Mesenchymal stem cell (in vitro differentiated cells and primary cell): ENCODE data around the gene TNPO1.
"Not testable (repeated sequence)": the region's sequence is repeated elsewhere in the genome, so short reads cannot be mapped to it uniquely, and the experiment has no call there.

ENCODE experiments used
- DNase-seq: peaks from one replicate; pipeline ENCODE4 v3.0.0-alpha.2; 2013
- H2AFZ ChIP-seq: one replicate; pipeline ENCODE4 v1.6.1; 2013; ENCODE audit warnings: low read depth, mild to moderate bottlenecking, control low read depth, inconsistent platforms, low read length, moderate library complexity
- H2AK5ac ChIP-seq: 2 replicates; pipeline ENCODE4 v1.6.1; 2013; ENCODE audit warnings: low read length, moderate library complexity, mild to moderate bottlenecking, inconsistent platforms; ENCODE audit not compliant: severe bottlenecking
- H2BK120ac ChIP-seq: one replicate; pipeline ENCODE4 v1.6.1; 2013; ENCODE audit warnings: low read depth, mild to moderate bottlenecking, inconsistent platforms, low read length, moderate library complexity
- H2BK12ac ChIP-seq, 2 experiments: one replicate each; pipeline ENCODE4 v1.6.1; 2013; ENCODE audit warnings: inconsistent platforms in 2 of 2, low read length in 2 of 2, mild to moderate bottlenecking in 2 of 2, moderate library complexity in 2 of 2, control low read depth in 1 of 2
- H2BK15ac ChIP-seq: one replicate; pipeline ENCODE4 v1.6.1; 2013; ENCODE audit warnings: mild to moderate bottlenecking, low read depth, inconsistent platforms; ENCODE audit not compliant: poor library complexity, severe bottlenecking
- H2BK5ac ChIP-seq: 2 replicates; pipeline ENCODE4 v1.6.1; 2013; ENCODE audit warnings: low read depth, mild to moderate bottlenecking, low read length, control low read depth, inconsistent platforms; ENCODE audit not compliant: poor library complexity, severe bottlenecking
- H3K14ac ChIP-seq, 2 experiments: one replicate each; pipeline ENCODE4 v1.6.1; 2013; ENCODE audit warnings: inconsistent platforms in 2 of 2, low read length in 2 of 2, control low read depth in 1 of 2, mild to moderate bottlenecking in 1 of 2, moderate library complexity in 1 of 2
- H3K18ac ChIP-seq, 2 experiments: one replicate each; pipeline ENCODE4 v1.6.1; 2013; ENCODE audit warnings: inconsistent platforms in 2 of 2, low read length in 2 of 2, control low read depth in 1 of 2, low read depth in 1 of 2, mild to moderate bottlenecking in 1 of 2
- H3K23ac ChIP-seq, 2 experiments: one replicate each; pipeline ENCODE4 v1.6.1; 2013; ENCODE audit warnings: inconsistent platforms in 2 of 2, low read length in 2 of 2, mild to moderate bottlenecking in 2 of 2, moderate library complexity in 2 of 2, control low read depth in 1 of 2
- H3K27ac ChIP-seq: 2 replicates; pipeline ENCODE4 v1.5.1; 2013; ENCODE audit warnings: mild to moderate bottlenecking, moderate library complexity, low read length, control low read depth, inconsistent platforms; ENCODE audit not compliant: poor library complexity, severe bottlenecking
- H3K27me3 ChIP-seq, 2 experiments: 2 replicates each; pipeline versions ENCODE4 v1.6.1 to v1.7.0; 2013; ENCODE audit warnings: low read length in 2 of 2, mild to moderate bottlenecking in 2 of 2, moderate library complexity in 2 of 2, control low read depth in 1 of 2, inconsistent platforms in 1 of 2; ENCODE audit not compliant: control insufficient read depth in 1 of 2, insufficient read depth in 1 of 2
- H3K36me3 ChIP-seq, 2 experiments: 2 replicates each; pipeline versions ENCODE4 v1.6.1 to v1.7.0; 2013; ENCODE audit warnings: low read length in 2 of 2, control low read depth in 1 of 2, inconsistent platforms in 1 of 2, low read depth in 1 of 2, mild to moderate bottlenecking in 1 of 2; ENCODE audit not compliant: insufficient read depth in 2 of 2, control insufficient read depth in 1 of 2
- H3K4ac ChIP-seq, 2 experiments: one replicate each; pipeline ENCODE4 v1.6.1; 2013; ENCODE audit warnings: inconsistent platforms in 2 of 2, low read length in 2 of 2, mild to moderate bottlenecking in 2 of 2, moderate library complexity in 2 of 2, control low read depth in 1 of 2, low read depth in 1 of 2
- H3K4me1 ChIP-seq: 2 replicates; pipeline ENCODE4 v1.6.1; 2013; ENCODE audit warnings: low read depth, low read length, control low read depth; ENCODE audit not compliant: control insufficient read depth, insufficient read depth
- H3K4me2 ChIP-seq: 2 replicates; pipeline ENCODE4 v1.6.1; 2013; ENCODE audit warnings: low read length, mild to moderate bottlenecking, inconsistent platforms; ENCODE audit not compliant: poor library complexity, severe bottlenecking
- H3K4me3 ChIP-seq, 2 experiments: 2 replicates each; pipeline versions ENCODE4 v1.5.1 to v1.7.0; 2013; ENCODE audit warnings: low read length in 2 of 2, mild to moderate bottlenecking in 2 of 2, control low read depth in 1 of 2, low read depth in 1 of 2; ENCODE audit not compliant: insufficient read depth in 1 of 2
- H3K79me1 ChIP-seq: replicated peaks from 2 replicates; pipeline ENCODE4 v1.6.1; 2013; ENCODE audit warnings: mild to moderate bottlenecking, control low read depth, low read length, inconsistent platforms; ENCODE audit not compliant: poor library complexity, severe bottlenecking
- H3K9ac ChIP-seq: 2 replicates; pipeline ENCODE4 v1.7.0; 2013; ENCODE audit warnings: mild to moderate bottlenecking, low read length, moderate library complexity
- H3K9me3 ChIP-seq: 2 replicates; pipeline ENCODE4 v1.7.0; 2013; ENCODE audit warnings: mild to moderate bottlenecking, low read length; ENCODE audit not compliant: control insufficient read depth
- H4K8ac ChIP-seq: one replicate; pipeline ENCODE4 v1.6.1; 2013; ENCODE audit warnings: inconsistent platforms, mild to moderate bottlenecking, low read length, moderate library complexity
- H4K91ac ChIP-seq: one replicate; pipeline ENCODE4 v1.6.1; 2013; ENCODE audit warnings: mild to moderate bottlenecking, low read length, inconsistent platforms
- WGBS: methylation state at CpG from one replicate; pipeline ENCODE4 v1.1.7; 2013; ENCODE audit warnings: mixed read lengths; 5-methylcytosine and 5-hydroxymethylcytosine counted together

Gene TNPO1

DNA sequence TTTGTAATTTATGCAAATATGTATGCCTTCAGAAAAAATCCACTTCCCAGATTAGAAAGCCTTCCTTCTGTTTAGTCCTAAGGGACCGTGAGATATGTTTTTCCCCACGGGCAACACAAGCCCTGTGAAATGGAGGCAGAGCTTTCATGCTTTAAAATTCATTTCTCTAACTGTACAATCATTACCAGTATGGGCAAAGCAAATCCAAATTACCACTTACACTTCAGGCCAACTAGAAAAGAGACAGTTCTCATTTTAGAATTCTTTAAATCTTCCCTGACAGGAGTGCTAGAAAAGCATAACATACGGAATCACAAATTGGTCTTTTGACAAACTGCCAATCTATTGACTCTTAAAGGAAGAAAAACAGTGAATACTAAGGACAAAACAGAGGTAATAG, 20.5 kb upstream of the TNPO1 start:
- H3K27ac ChIP-seq = no peak overlapping the region
- no peaks in the 10 kb centered on the region for H3K9me3 ChIP-seq
- no peaks in the 10 kb centered on the region for H3K36me3 ChIP-seq
- no peak overlapping the region for H2BK5ac ChIP-seq
- no peak overlapping the region for H2BK120ac ChIP-seq
- no peak overlapping the region for H2BK12ac ChIP-seq
- H3K4me2 ChIP-seq = no peak overlapping the region
- no peak overlapping the region for H3K4ac ChIP-seq
- no peak overlapping the region for H3K23ac ChIP-seq
- no peaks in the 10 kb centered on the region for H3K4me1 ChIP-seq
- no peak overlapping the region for H3K18ac ChIP-seq
- H3K79me1 ChIP-seq = no peaks in the 10 kb centered on the region
- H3K9ac ChIP-seq = no peak overlapping the region
- DNase-seq = no peak
- H2AK5ac ChIP-seq = no peak overlapping the region
- H3K27me3 ChIP-seq = no peaks in the 10 kb centered on the region
- H4K8ac ChIP-seq = no peak overlapping the region
- H2AFZ ChIP-seq = no peak overlapping the region
- H3K4me3 ChIP-seq = no peak overlapping the region
- H3K14ac ChIP-seq = no peak overlapping the region
- H4K91ac ChIP-seq = no peak overlapping the region
- WGBS = 89% methylated on average over 2 of the region's 3 CpGs
- no peak overlapping the region for H2BK15ac ChIP-seq

DNA sequence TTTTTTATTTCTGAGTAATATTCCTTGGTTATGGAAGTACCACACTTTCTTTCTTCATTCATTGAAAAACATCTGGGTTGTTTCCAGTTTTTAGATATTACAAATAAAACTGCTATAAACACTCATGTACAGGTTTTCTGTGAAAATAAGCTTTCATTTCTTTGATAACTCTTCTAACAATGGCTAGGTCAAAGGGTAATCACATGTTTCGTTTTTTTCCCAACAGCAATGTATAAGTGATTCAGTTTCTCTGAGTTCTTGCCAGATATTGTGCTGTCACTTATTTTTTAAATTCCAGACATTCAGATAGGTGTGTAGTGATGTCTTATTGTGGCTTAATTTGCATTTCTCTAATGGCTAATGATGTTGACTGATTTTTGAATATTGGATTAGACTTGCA, 16.7 kb upstream of the TNPO1 start:
- no peak overlapping the region for H2AFZ ChIP-seq
- H4K91ac ChIP-seq = no peak overlapping the region
- no peak overlapping the region for H3K14ac ChIP-seq
- H2BK120ac ChIP-seq = no peak overlapping the region
- H3K27me3 ChIP-seq = no peaks in the 10 kb centered on the region
- no peak overlapping the region for H3K4me2 ChIP-seq
- no peak overlapping the region for H3K4me3 ChIP-seq
- no peak overlapping the region for H3K23ac ChIP-seq
- no peak overlapping the region for H3K4ac ChIP-seq
- 80% methylated on average over 1 of the region's 1 CpG for WGBS
- no peak overlapping the region for H2BK12ac ChIP-seq
- no peak overlapping the region for H4K8ac ChIP-seq
- H3K36me3 ChIP-seq = no peaks in the 10 kb centered on the region
- H2BK5ac ChIP-seq = no peak overlapping the region
- no peak overlapping the region for H3K9ac ChIP-seq
- no peaks in the 10 kb centered on the region for H3K79me1 ChIP-seq
- no peak overlapping the region for H2BK15ac ChIP-seq
- no peak overlapping the region for H2AK5ac ChIP-seq
- no peaks in the 10 kb centered on the region for H3K4me1 ChIP-seq
- no peak for DNase-seq
- H3K27ac ChIP-seq = no peak overlapping the region
- no peak overlapping the region for H3K18ac ChIP-seq
- peaks cover 1% of the 10 kb centered on the region for H3K9me3 ChIP-seq

DNA sequence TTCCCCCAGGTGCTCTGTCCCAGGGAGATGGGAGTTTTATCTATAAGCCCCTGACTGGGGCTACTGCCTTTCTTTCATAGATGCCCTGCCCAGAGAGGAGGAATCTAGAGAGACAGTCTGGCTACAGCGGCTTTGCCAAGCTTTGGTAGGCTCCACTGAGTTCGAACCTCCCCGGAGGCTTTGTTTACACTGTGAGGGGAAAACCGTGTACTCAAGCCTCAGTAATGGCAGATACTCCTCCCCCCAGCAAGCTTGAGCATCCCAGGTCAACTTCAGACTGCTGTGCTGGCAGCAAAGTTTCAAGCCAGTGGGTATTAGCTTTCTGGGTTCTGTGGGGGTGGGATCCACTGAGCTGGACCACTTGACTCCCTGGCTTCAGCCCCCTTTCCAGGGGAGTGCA, 7.8 kb upstream of the TNPO1 start:
- H3K9ac ChIP-seq, H3K79me1 ChIP-seq, H2AFZ ChIP-seq, DNase-seq, H3K4me3 ChIP-seq, H2BK15ac ChIP-seq, H2BK120ac ChIP-seq, H2BK5ac ChIP-seq, H4K8ac ChIP-seq, H4K91ac ChIP-seq, H3K18ac ChIP-seq, H3K27ac ChIP-seq, H3K14ac ChIP-seq, H3K27me3 ChIP-seq, H3K4ac ChIP-seq, H2BK12ac ChIP-seq, H3K36me3 ChIP-seq, H3K4me2 ChIP-seq, H3K4me1 ChIP-seq, H2AK5ac ChIP-seq, H3K23ac ChIP-seq: not testable (repeated sequence)
- H3K9me3 ChIP-seq = peaks cover 11% of the 10 kb centered on the region
- WGBS = 75% methylated on average over 3 of the region's 4 CpGs

GRCh38 chr5:72811849-72812248, 4.6 kb upstream of the TNPO1 start:
- H3K4me1 ChIP-seq = no peaks in the 10 kb centered on the region
- H2AFZ ChIP-seq = no peak overlapping the region

More at GRCh38 chr5:72811849-72812248, 4.6 kb upstream of the TNPO1 start:
- Histone ChIP-seq H3K14ac (no peak overlapping the region), H2BK120ac (no peak overlapping the region), H3K4ac (no peak overlapping the region), H4K91ac (no peak overlapping the region), H3K27ac (no peak overlapping the region), H3K27me3 (no peaks in the 10 kb centered on the region), H2BK5ac (no peak overlapping the region), H3K9me3 (no peaks in the 10 kb centered on the region), H3K36me3 (no peaks in the 10 kb centered on the region), H2BK12ac (no peak overlapping the region), H3K23ac (no peak overlapping the region), H3K4me3 (no peak overlapping the region), H3K18ac (no peak overlapping the region), H4K8ac (no peak overlapping the region), H2BK15ac (no peak overlapping the region), H3K4me2 (no peak overlapping the region), H3K9ac (no peak overlapping the region), H3K79me1 (no peaks in the 10 kb centered on the region), H2AK5ac (no peak overlapping the region)
- DNase-seq = no peak
- 43% methylated on average over 1 of the region's 1 CpG for WGBS
